Measurements from ENCODE around the gene AGAP2. TPM values are rescaled to one million over a fixed set of nuclear protein-coding genes. Genes with fewer than 3 reads are reported as not detected.

The AGAP2 gene
- polyA plus RNA-seq, 2 of the 4 experiments (the other 2 are of a cell fraction) = 0.26 to 0.45 TPM

DNA sequence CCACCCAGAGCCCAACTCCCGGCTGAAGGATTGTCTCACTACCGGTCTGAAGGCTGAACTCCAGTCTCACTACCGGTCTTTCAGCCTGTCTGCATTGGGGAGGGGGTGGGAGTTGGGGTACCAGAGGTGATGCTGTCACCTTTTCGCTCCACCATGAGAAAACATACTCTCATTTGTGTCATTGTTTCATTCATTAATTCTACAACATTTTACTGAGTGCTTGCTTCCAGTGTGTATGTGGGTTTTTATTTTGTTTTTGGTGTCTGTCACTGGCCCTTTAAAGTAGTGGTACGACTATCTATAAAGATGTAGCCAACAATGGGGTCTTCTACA, 14.1 kb upstream of the AGAP2 start:
- ChIA-PET POLR2A (interaction anchor here (1.0 kb wide), 2 partner anchors 20 to 26 kb away, joined by 3 read pairs; partner anchors contain the start of genes EEF1AKMT3 and METTL1), CTCF (interaction anchor here (1.0 kb wide), 1 partner anchor 27 kb away, joined by 3 read pairs; no protein-coding TSS in a partner anchor)
- no peak for TF ChIP-seq ESRRA (IDR thresholded peaks at IDR 0.05; ENCODE audit: borderline replicate concordance, low read length)
- no peak for TF ChIP-seq TFCP2L1 (CRISPR knock-in tag; IDR thresholded peaks at IDR 0.05)
- TF ChIP-seq, protein P1, sequence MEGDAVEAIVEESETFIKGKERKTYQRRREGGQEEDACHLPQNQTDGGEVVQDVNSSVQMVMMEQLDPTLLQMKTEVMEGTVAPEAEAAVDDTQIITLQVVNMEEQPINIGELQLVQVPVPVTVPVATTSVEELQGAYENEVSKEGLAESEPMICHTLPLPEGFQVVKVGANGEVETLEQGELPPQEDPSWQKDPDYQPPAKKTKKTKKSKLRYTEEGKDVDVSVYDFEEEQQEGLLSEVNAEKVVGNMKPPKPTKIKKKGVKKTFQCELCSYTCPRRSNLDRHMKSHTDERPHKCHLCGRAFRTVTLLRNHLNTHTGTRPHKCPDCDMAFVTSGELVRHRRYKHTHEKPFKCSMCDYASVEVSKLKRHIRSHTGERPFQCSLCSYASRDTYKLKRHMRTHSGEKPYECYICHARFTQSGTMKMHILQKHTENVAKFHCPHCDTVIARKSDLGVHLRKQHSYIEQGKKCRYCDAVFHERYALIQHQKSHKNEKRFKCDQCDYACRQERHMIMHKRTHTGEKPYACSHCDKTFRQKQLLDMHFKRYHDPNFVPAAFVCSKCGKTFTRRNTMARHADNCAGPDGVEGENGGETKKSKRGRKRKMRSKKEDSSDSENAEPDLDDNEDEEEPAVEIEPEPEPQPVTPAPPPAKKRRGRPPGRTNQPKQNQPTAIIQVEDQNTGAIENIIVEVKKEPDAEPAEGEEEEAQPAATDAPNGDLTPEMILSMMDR (IDR thresholded peaks at IDR 0.05) = no peak
- no peak for TF ChIP-seq CHD4 (IDR thresholded peaks at IDR 0.05; ENCODE audit: borderline replicate concordance)
- no peak for TF ChIP-seq EP300 (IDR thresholded peaks at IDR 0.05)
- TF ChIP-seq, protein P2, sequence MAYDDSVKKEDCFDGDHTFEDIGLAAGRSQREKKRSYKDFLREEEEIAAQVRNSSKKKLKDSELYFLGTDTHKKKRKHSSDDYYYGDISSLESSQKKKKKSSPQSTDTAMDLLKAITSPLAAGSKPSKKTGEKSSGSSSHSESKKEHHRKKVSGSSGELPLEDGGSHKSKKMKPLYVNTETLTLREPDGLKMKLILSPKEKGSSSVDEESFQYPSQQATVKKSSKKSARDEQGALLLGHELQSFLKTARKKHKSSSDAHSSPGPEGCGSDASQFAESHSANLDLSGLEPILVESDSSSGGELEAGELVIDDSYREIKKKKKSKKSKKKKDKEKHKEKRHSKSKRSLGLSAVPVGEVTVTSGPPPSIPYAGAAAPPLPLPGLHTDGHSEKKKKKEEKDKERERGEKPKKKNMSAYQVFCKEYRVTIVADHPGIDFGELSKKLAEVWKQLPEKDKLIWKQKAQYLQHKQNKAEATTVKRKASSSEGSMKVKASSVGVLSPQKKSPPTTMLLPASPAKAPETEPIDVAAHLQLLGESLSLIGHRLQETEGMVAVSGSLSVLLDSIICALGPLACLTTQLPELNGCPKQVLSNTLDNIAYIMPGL (CRISPR knock-in tag; IDR thresholded peaks at IDR 0.05; ENCODE audit: borderline replicate concordance) = no peak
- no peak for TF ChIP-seq HOXA7 (CRISPR knock-in tag; IDR thresholded peaks at IDR 0.05)
- no peak for TF ChIP-seq SREBF2 (IDR thresholded peaks at IDR 0.05)
- TF ChIP-seq FOSB (CRISPR knock-in tag; IDR thresholded peaks at IDR 0.05) = no peak
- TF ChIP-seq, protein P3, sequence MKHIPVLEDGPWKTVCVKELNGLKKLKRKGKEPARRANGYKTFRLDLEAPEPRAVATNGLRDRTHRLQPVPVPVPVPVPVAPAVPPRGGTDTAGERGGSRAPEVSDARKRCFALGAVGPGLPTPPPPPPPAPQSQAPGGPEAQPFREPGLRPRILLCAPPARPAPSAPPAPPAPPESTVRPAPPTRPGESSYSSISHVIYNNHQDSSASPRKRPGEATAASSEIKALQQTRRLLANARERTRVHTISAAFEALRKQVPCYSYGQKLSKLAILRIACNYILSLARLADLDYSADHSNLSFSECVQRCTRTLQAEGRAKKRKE (CRISPR knock-in tag; IDR thresholded peaks at IDR 0.05; ENCODE audit: low read depth) = no peak
- TF ChIP-seq NPAS2 (CRISPR knock-in tag; IDR thresholded peaks at IDR 0.05; ENCODE audit: borderline replicate concordance) = no peak
- FAIRE-seq = no peak
- peaks cover 34% of the 10 kb centered on the region for H3K4me1 ChIP-seq
- 2% methylated on average over 5 of the region's 5 CpGs for WGBS (ENCODE audit: missing lambda C conversion rate)
- ATAC-seq = peak; percentile 70 to 79; a peak in 4 of 6 replicates
- peak overlapping the region; percentile 38 for H3K4me3 ChIP-seq
- H3K4me2 ChIP-seq = peak overlapping the region; percentile 88
- peak overlapping the region; percentile 74 to 85 for H3K27ac ChIP-seq
- no peak for DNase-seq (ENCODE audit: low read depth in 1 of 2, low spot score in 1 of 2)
- H3K9me3 ChIP-seq = no peaks in the 10 kb centered on the region

DNA sequence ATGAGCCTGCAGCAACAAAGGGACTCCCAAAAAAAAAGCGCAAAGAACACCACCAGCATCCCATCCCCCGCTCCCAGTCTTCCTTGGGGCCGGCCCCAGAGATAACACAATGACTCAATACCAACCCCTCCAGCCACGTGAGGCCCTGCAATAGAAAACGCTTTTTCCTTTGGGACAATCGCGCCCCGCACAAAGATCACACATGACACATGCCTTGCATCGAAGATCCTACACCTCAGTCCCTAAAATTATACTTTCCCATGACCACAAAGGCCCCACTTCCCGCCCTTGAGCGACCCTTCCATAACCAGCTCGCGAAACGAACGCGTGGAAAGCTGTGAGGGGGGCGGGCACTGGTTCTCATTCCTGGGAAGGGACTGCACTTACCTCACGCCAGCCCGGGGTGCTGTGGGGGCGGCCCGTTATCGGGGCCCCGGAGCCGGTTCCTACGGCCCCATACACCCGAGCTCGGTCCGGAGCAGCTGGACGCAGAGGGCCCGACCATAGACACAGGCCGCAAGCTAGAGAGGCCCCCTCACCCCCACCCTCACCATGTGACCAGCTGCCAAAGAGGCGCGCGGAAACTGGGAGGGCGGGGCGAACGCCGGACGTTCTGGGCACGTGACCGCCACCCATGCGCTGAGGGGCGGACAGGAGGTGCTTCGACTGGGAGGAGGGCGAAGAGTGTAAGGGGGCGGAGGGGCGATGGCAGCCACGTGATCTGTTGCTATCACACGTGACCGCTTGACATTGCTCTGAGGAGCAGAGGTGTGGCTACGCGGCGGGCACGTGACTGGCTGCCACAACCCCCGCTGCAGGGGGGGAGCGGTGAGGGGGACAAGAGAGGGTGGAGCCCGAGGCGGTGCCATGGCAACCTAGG, 13.5 kb upstream of the AGAP2 start, which contains the start of gene CDK4:
Gene CDK4 (minus strand): TSS at position 523 of the 880 bp plus-strand sequence. CDS start 593 bp downstream, outside the sequence.
- peak; percentile 91 for FAIRE-seq
- peak; percentile 96 to 100 for DNase-seq (ENCODE audit: low read depth in 1 of 2, low spot score in 1 of 2)
- Histone ChIP-seq H3K4me2 (peak within 1 kb of the TSS; percentile 88), H3K4me3 (peak within 1 kb of the TSS; percentile 69), H3K4me1 (peaks cover 34% of the 10 kb centered on the region), H3K27ac (peak within 1 kb of the TSS; percentile 91 to 98), H3K9me3 (no peaks in the 10 kb centered on the region)
- CTCF ChIA-PET = interaction anchor here (0.6 to 1.0 kb wide), 3 partner anchors 15 to 26 kb away, joined by 3 read pairs; partner anchors contain the start of gene CYP27B1
- POLR2A ChIA-PET = interaction anchor here (1.0 kb wide), 2 partner anchors 20 to 26 kb away, joined by 3 read pairs; partner anchors contain the start of genes EEF1AKMT3 and METTL1
- ATAC-seq = peak; percentile 52 to 85
- under 1% methylated on average over 38 of the region's 58 CpGs for WGBS (ENCODE audit: missing lambda C conversion rate)
- TF ChIP-seq MAFK (IDR thresholded peaks at IDR 0.05; ENCODE audit: partially characterized antibody) (no peak), CBX2 (IDR thresholded peaks at IDR 0.05; ENCODE audit: borderline replicate concordance, low read depth) (no peak), RCOR1 (IDR thresholded peaks at IDR 0.05; ENCODE audit: low read depth, low read length) (no peak), EHMT2 (IDR thresholded peaks at IDR 0.05; ENCODE audit: low read depth) (no peak), RAD21 (conservative IDR thresholded peaks at IDR 0.05 in 1 of 2, IDR thresholded peaks at IDR 0.05 in 1 of 2) (no peak), CHD4 (IDR thresholded peaks at IDR 0.05; ENCODE audit: borderline replicate concordance) (no peak), RARB (CRISPR knock-in tag; IDR thresholded peaks at IDR 0.05) (0 out of 2 replicates have a peak, but pooled peaks have one; percentile 61), CEBPB (IDR thresholded peaks at IDR 0.05) (no peak), FOSB (CRISPR knock-in tag; IDR thresholded peaks at IDR 0.05) (0 out of 2 replicates have a peak, but pooled peaks have one; percentile 60), FOXS1 (CRISPR knock-in tag; IDR thresholded peaks at IDR 0.05) (peak; percentile 66; the same call in 1 of the 2 replicates), HOXB5 (CRISPR knock-in tag; IDR thresholded peaks at IDR 0.05) (peak; percentile 81), SREBF2 (IDR thresholded peaks at IDR 0.05) (no peak), GATA3 (IDR thresholded peaks at IDR 0.05; ENCODE audit: borderline replicate concordance) (peak; percentile 45; the same call in 1 of the 2 replicates), HOXA7 (CRISPR knock-in tag; IDR thresholded peaks at IDR 0.05) (peak; percentile 63; the same call in 1 of the 2 replicates)
- TF ChIP-seq, protein P4, sequence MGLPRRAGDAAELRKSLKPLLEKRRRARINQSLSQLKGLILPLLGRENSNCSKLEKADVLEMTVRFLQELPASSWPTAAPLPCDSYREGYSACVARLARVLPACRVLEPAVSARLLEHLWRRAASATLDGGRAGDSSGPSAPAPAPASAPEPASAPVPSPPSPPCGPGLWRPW (IDR thresholded peaks at IDR 0.05) = no peak
- TF ChIP-seq, protein P5, sequence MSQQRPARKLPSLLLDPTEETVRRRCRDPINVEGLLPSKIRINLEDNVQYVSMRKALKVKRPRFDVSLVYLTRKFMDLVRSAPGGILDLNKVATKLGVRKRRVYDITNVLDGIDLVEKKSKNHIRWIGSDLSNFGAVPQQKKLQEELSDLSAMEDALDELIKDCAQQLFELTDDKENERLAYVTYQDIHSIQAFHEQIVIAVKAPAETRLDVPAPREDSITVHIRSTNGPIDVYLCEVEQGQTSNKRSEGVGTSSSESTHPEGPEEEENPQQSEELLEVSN (IDR thresholded peaks at IDR 0.05; ENCODE audit: borderline replicate concordance, low read depth) = peak; percentile 93
- TF ChIP-seq, protein P1 (IDR thresholded peaks at IDR 0.05) = no peak
- TF ChIP-seq, protein P6, sequence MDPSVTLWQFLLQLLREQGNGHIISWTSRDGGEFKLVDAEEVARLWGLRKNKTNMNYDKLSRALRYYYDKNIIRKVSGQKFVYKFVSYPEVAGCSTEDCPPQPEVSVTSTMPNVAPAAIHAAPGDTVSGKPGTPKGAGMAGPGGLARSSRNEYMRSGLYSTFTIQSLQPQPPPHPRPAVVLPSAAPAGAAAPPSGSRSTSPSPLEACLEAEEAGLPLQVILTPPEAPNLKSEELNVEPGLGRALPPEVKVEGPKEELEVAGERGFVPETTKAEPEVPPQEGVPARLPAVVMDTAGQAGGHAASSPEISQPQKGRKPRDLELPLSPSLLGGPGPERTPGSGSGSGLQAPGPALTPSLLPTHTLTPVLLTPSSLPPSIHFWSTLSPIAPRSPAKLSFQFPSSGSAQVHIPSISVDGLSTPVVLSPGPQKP (IDR thresholded peaks at IDR 0.05; ENCODE audit: low read depth, low read length) = no peak
